Superior temporal gyrus (tissue), 1 donor: ENCODE measurements around the gene ZNF212.

ENCODE experiments used
- DNase-seq: peaks from one replicate; pipeline ENCODE4 v3.0.0-alpha.2; 2016; ENCODE audit errors: extremely low spot score

The ZNF212 gene

GRCh38 chr7:149239345-149240143, at the start of gene ZNF212:
ZNF212 (plus strand) TSS chr7:149239651; CDS start chr7:149239779, 128 bp downstream.
- DNase-seq = peak; percentile 92

- no peak for DNase-seq
These were observed 47.6 kb upstream of the ZNF212 start for GRCh38 chr7:149191851-149192250.

- DNase-seq = no peak
These were observed 44.7 kb upstream of the ZNF212 start for GRCh38 chr7:149194799-149195179.

GRCh38 chr7:149195180-149196150, 44.0 kb upstream of the ZNF212 start, which contains the start of gene ZNF282:
ZNF282 (plus strand) TSS chr7:149195546; CDS start chr7:149195590, 44 bp downstream.
- peak; percentile 88 for DNase-seq

GRCh38 chr7:149196151-149196704, 43.2 kb upstream of the ZNF212 start:
- DNase-seq = no peak

- DNase-seq = no peak
These were observed 42.7 kb upstream of the ZNF212 start for GRCh38 chr7:149196705-149197171.

- no peak for DNase-seq
These were observed 41.8 kb upstream of the ZNF212 start for GRCh38 chr7:149197675-149198074.

- no peak for DNase-seq
These were observed 41.2 kb upstream of the ZNF212 start for GRCh38 chr7:149198161-149198816.

GRCh38 chr7:149199234-149199995, 40.0 kb upstream of the ZNF212 start:
- DNase-seq = no peak

GRCh38 chr7:149202831-149203231, 36.6 kb upstream of the ZNF212 start:
- no peak for DNase-seq

- no peak for DNase-seq
These were observed 33.6 kb upstream of the ZNF212 start for GRCh38 chr7:149205690-149206381.

- DNase-seq = no peak
These were observed 32.0 kb upstream of the ZNF212 start for GRCh38 chr7:149207324-149208035.

GRCh38 chr7:149209518-149210269, 29.8 kb upstream of the ZNF212 start:
- DNase-seq = no peak

GRCh38 chr7:149210551-149210950, 28.9 kb upstream of the ZNF212 start:
- DNase-seq = no peak

GRCh38 chr7:149214020-149214720, 25.3 kb upstream of the ZNF212 start:
- DNase-seq = no peak

GRCh38 chr7:149216402-149216801, 23.0 kb upstream of the ZNF212 start:
- DNase-seq = no peak

- no peak for DNase-seq
These were observed 21.9 kb upstream of the ZNF212 start for GRCh38 chr7:149217570-149217969.
